Measurements from ENCODE around the gene SEC23A.

The SEC23A gene

GRCh38 chr14:38982837-38983236 lies 120.2 kb downstream of the SEC23A start:
- DNase-seq, result no peak

GRCh38 chr14:38982278-38982677 lies 120.8 kb downstream of the SEC23A start:
- no peak for DNase-seq
